ENCODE results near the gene ARL8B.
A peak's percentile ranks its signal among the peaks of the same experiment; 100 is the strongest.

The ARL8B gene

GRCh38 chr3:5188419-5189221 lies 66.5 kb downstream of the ARL8B start:
- no peak for TF ChIP-seq CTCF (IDR thresholded peaks at IDR 0.05; ENCODE audit: extremely low read depth, missing control alignments)
- peak; percentile 51 for DNase-seq (ENCODE audit: low spot score)

GRCh38 chr3:5190147-5190791 lies 68.2 kb downstream of the ARL8B start:
- TF ChIP-seq CTCF (IDR thresholded peaks at IDR 0.05; ENCODE audit: extremely low read depth, missing control alignments): no peak
- DNase-seq (ENCODE audit: low spot score): no peak

GRCh38 chr3:5191555-5192304 lies 69.6 kb downstream of the ARL8B start:
- DNase-seq (ENCODE audit: low spot score): no peak
- no peak for TF ChIP-seq CTCF (IDR thresholded peaks at IDR 0.05; ENCODE audit: extremely low read depth, missing control alignments)

- no peak for DNase-seq (ENCODE audit: low spot score)
- TF ChIP-seq CTCF (IDR thresholded peaks at IDR 0.05; ENCODE audit: extremely low read depth, missing control alignments): no peak
Observed at GRCh38 chr3:5192571-5193365, 70.7 kb downstream of the ARL8B start.

GRCh38 chr3:5194341-5194740 lies 72.2 kb downstream of the ARL8B start:
- no peak for DNase-seq (ENCODE audit: low spot score)
- no peak for TF ChIP-seq CTCF (IDR thresholded peaks at IDR 0.05; ENCODE audit: extremely low read depth, missing control alignments)

GRCh38 chr3:5194801-5195509 lies 72.9 kb downstream of the ARL8B start:
- no peak for DNase-seq (ENCODE audit: low spot score)
- TF ChIP-seq CTCF (IDR thresholded peaks at IDR 0.05; ENCODE audit: extremely low read depth, missing control alignments): no peak

All from GM20000 (cell line).